CD4-positive, CD25-positive, alpha-beta regulatory T cell (primary cell): ENCODE data around the gene ACIN1. TPM values are rescaled to one million over a fixed set of nuclear protein-coding genes. Genes with fewer than 3 reads are reported as not detected.

Experiments used
- ATAC-seq, 2 donors: fragments of 150-1000 bp; cut with Tn5 transposase; one replicate each; pipeline ENCODE4 v1.10.0; 2021; ENCODE audit warnings: low read depth in 2 of 2, moderate number of reproducible peaks in 2 of 2, moderate library complexity in 1 of 2
- DNase-seq, 3 donors: peaks; one replicate each; pipeline versions ENCODE4 v3.0.0 to v3.0.0-alpha.2; 2012 to 2022; ENCODE audit warnings: mixed read lengths in 1 of 3
- H3K27ac ChIP-seq: one replicate; pipeline ENCODE4 v1.7.0; 2013; ENCODE audit warnings: mild to moderate bottlenecking, low read length; ENCODE audit not compliant: insufficient read depth, poor library complexity, severe bottlenecking
- H3K27me3 ChIP-seq: one replicate; pipeline ENCODE4 v1.7.0; 2013; ENCODE audit warnings: low read length; ENCODE audit not compliant: control insufficient read depth, insufficient read depth
- H3K36me3 ChIP-seq: one replicate; pipeline ENCODE4 v1.7.0; 2013; ENCODE audit warnings: mild to moderate bottlenecking, low read length, moderate library complexity; ENCODE audit not compliant: control insufficient read depth, insufficient read depth
- H3K4me1 ChIP-seq: 2 replicates; pipeline ENCODE4 v1.7.0; 2013; ENCODE audit warnings: mild to moderate bottlenecking, low read length; ENCODE audit not compliant: insufficient read depth, control insufficient read depth, poor library complexity, severe bottlenecking
- H3K4me3 ChIP-seq: one replicate; pipeline ENCODE4 v1.7.0; 2013; ENCODE audit warnings: low read depth, mild to moderate bottlenecking, low read length, moderate library complexity
- H3K9me3 ChIP-seq, 2 experiments: 1 replicate in 1 of 2; 2 replicates in 1 of 2; pipeline ENCODE4 v1.7.0; 2013; ENCODE audit warnings: low read length in 2 of 2, mild to moderate bottlenecking in 1 of 2, moderate library complexity in 1 of 2; ENCODE audit not compliant: control insufficient read depth in 2 of 2
- H3K27ac Mint-ChIP-seq, 3 donors: one replicate each; pipeline ENCODE4 v1.8.0; 2020 to 2022; ENCODE audit warnings: mild to moderate bottlenecking in 3 of 3, mixed read lengths in 3 of 3, moderate library complexity in 2 of 3
- H3K27me3 Mint-ChIP-seq: one replicate; pipeline ENCODE4 v1.8.0; 2022; ENCODE audit warnings: mild to moderate bottlenecking, mixed read lengths
- H3K36me3 Mint-ChIP-seq: one replicate; pipeline ENCODE4 v1.8.0; 2020; ENCODE audit warnings: mixed read lengths
- H3K4me1 Mint-ChIP-seq, 4 donors: one replicate each; pipeline ENCODE4 v1.8.0; 2020 to 2022; ENCODE audit warnings: mixed read lengths in 4 of 4, mild to moderate bottlenecking in 1 of 4
- H3K4me3 Mint-ChIP-seq, 4 donors: one replicate each; pipeline ENCODE4 v1.8.0; 2020 to 2022; ENCODE audit warnings: mild to moderate bottlenecking in 4 of 4, mixed read lengths in 4 of 4, moderate library complexity in 3 of 4
- H3K9me3 Mint-ChIP-seq, 7 donors: one replicate each; pipeline ENCODE4 v1.8.0; 2020 to 2022; ENCODE audit warnings: mixed read lengths in 7 of 7, mild to moderate bottlenecking in 3 of 7, moderate library complexity in 2 of 7
- polyA plus RNA-seq, 4 donors: library from polyadenylated mRNA; unstranded; fragments of 300-500 nt; fragmentation: Illumina TruSeq; gene quantifications; one replicate each; pipeline ENCODE4 v1.2.3, GENCODE V29; 2021
- total RNA-seq: library from RNA; stranded (reverse); gene quantifications from one replicate; pipeline ENCODE4 v1.2.3, GENCODE V29; 2022

The ACIN1 gene
- total and polyA plus RNA-seq, 5 donors from 2014 or later: 6.8 to 340 (median 7.7) TPM

DNA sequence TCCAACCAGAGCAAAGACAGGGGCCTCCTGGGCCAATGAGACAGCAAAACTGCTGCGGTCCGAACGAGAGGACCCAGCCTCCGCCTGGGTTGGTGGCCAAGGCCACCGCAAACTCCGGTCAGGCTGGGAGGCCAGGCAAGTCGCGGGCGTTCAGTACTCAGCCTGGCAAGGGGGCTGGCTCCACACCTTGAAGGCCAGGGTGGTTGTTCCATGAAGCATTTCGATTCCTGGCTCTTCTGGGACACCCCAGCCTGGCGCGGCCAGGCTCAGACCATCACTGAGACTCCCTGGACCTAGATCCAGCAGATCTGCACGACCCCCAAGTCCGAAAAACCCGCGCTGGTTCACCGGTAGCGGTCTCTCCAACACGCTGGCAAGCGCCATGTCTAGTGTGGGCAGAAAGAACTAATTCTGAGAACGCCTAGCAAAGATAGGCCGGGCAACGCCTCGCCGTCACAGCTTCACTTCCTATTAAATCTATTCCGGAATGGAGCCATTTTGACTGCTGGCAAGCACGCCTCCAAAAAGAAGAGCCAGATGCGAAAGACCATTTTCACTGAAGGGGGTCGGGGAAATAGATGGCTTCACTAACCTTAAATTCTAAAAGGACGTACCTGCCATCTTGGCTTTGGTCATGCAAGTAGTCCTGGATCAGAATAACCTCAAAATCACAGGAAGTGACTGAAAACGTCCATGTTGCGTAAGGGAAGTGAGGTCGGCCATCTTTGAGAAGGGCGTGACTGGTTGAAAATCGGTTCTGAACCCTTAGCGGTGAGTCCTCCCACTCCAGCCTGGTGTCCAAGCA, 60.2 kb downstream of the ACIN1 start, which contains the start of gene PSMB5:
PSMB5 (minus strand) TSS at position 403 of the 805 bp plus-strand sequence; CDS start at position 384, 19 bp downstream.
- Mint-ChIP-seq H3K27ac (peak within 1 kb of the TSS; percentile 92 to 98 (median 95)), H3K36me3 (peaks cover 12% of the 10 kb centered on the region), H3K4me1 (peaks cover 5 to 48% (median 20%) of the 10 kb centered on the region in 4 donors), H3K9me3 (no peaks in the 10 kb centered on the region), H3K4me3 (peak within 1 kb of the TSS; percentile 79 to 91 (median 86)), H3K27me3 (peaks cover 5% of the 10 kb centered on the region)
- H3K9me3 ChIP-seq: no peaks in the 10 kb centered on the region
- H3K4me3 ChIP-seq: peak within 1 kb of the TSS; percentile 98
- DNase-seq (peak; percentile 81 to 98 (median 94)), ATAC-seq (peak; percentile 92)
- peak within 1 kb of the TSS; percentile 94 for H3K27ac ChIP-seq
- peaks cover 13% of the 10 kb centered on the region for H3K4me1 ChIP-seq
- no peaks in the 10 kb centered on the region for H3K27me3 ChIP-seq
- H3K36me3 ChIP-seq: peaks cover 14% of the 10 kb centered on the region

DNA sequence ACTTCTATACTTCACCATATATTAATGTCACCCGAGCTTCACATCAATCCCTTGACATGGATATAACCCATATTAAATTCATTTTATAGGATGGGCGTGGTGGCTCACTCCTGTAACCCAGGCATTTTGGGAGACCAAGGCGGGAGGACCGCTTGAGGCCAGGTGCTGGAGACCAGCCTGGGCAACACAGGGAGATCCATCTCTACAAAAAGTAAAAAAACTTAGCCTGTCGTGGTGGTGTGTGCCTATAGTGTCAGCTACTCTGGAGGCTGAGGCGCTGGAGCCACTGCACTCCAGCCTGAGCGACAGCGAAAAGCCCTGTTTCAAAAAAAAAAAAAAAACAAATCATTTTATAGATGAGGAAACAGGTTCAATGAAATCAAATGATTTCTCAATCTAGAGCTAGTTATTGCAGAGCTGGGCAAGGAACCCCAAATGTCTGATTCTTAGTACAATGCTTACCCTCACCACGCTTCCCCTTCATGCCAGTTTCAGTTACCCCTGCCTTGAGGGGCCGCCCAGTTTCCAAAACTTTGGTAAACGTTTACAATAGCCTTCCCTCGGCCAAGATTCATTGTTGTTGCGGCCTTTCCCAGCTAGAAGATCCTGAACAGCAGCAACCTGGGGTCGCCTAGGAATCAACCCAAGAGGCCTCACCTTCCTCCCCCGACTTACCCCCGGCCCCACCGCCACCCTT, 61.0 kb downstream of the ACIN1 start:
- Histone ChIP-seq H3K4me3 (peak overlapping the region; percentile 98), H3K36me3 (peaks cover 14% of the 10 kb centered on the region), H3K27me3 (no peaks in the 10 kb centered on the region), H3K4me1 (peaks cover 19% of the 10 kb centered on the region), H3K27ac (peak overlapping the region; percentile 94), H3K9me3 (no peaks in the 10 kb centered on the region)
- Mint-ChIP-seq H3K27me3 (peaks cover 4% of the 10 kb centered on the region), H3K9me3 (peaks cover 0 to 1% (median 0%) of the 10 kb centered on the region in 7 donors), H3K36me3 (peaks cover 16% of the 10 kb centered on the region), H3K4me3 (peak overlapping the region; percentile 79 to 91 (median 86)), H3K4me1 (peaks cover 5 to 54% (median 26%) of the 10 kb centered on the region in 4 donors), H3K27ac (peak overlapping the region; percentile 92 to 98 (median 95))
- no peak for DNase-seq
- no peak for ATAC-seq

DNA sequence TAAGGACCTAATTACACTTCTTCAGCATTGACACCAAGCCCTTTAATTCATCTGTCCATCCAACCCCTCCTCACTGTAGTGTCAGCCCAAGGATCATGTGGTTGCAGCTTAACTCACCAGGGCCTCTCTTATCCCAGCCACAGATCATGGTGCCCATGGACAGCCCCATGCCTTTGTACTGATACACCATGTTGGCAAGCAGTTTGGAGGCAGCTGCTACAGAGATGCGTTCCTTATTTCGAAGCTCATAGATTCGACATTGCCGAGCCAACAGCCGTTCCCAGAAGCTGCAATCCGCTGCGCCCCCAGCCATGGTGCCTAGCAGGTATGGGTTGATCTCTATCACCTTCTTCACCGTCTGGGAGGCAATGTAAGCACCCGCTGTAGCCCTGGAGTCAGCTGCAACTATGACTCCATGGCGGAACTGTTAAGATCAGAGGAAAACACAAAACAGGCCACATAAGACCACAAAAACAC, 61.6 kb downstream of the ACIN1 start:
- peaks cover 24% of the 10 kb centered on the region for H3K4me1 ChIP-seq
- Mint-ChIP-seq H3K4me3 (peak overlapping the region; percentile 79 to 91 (median 86)), H3K27ac (peak overlapping the region; percentile 71 to 92 (median 88)), H3K36me3 (peaks cover 20% of the 10 kb centered on the region), H3K4me1 (peaks cover 10 to 59% (median 29%) of the 10 kb centered on the region in 4 donors), H3K27me3 (no peaks in the 10 kb centered on the region), H3K9me3 (peaks cover 0 to 2% (median 0%) of the 10 kb centered on the region in 7 donors)
- DNase-seq (no peak), ATAC-seq (no peak)
- peaks cover 18% of the 10 kb centered on the region for H3K36me3 ChIP-seq
- peak overlapping the region; percentile 98 for H3K4me3 ChIP-seq
- H3K9me3 ChIP-seq: no peaks in the 10 kb centered on the region
- no peaks in the 10 kb centered on the region for H3K27me3 ChIP-seq
- H3K27ac ChIP-seq: no peak overlapping the region

DNA sequence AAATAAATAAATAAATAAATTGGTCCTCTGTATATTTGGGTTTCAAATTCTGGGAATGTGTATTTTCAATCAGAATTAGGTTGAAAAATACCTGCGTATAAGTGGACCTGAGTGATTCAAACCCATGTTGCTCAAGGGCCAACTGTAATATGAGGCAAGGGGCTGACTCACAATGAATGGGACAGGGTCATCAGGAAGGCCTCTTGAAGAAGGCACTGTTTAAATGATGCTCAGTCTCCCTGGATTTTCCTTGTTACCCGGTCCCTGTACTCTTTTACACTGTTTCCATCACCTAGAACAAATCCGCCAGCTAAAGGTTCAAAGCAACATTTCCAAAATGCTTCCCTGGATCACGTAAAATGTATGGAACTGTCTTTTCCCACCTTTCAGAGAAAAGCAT, 64.0 kb downstream of the ACIN1 start:
- H3K27ac Mint-ChIP-seq: no peak overlapping the region
- Histone ChIP-seq H3K4me1 (peaks cover 24% of the 10 kb centered on the region), H3K27ac (no peak overlapping the region), H3K4me3 (no peak overlapping the region), H3K9me3 (no peaks in the 10 kb centered on the region), H3K27me3 (no peaks in the 10 kb centered on the region), H3K36me3 (peaks cover 26% of the 10 kb centered on the region)
- peaks cover 10 to 69% (median 33%) of the 10 kb centered on the region in 4 donors for H3K4me1 Mint-ChIP-seq
- no peak for ATAC-seq
- H3K4me3 Mint-ChIP-seq: peak overlapping the region in 1 of 4 donors; percentile 85
- peaks cover 24% of the 10 kb centered on the region for H3K36me3 Mint-ChIP-seq
- peaks cover 0 to 2% (median 0%) of the 10 kb centered on the region in 7 donors for H3K9me3 Mint-ChIP-seq
- no peak for DNase-seq
- no peaks in the 10 kb centered on the region for H3K27me3 Mint-ChIP-seq

DNA sequence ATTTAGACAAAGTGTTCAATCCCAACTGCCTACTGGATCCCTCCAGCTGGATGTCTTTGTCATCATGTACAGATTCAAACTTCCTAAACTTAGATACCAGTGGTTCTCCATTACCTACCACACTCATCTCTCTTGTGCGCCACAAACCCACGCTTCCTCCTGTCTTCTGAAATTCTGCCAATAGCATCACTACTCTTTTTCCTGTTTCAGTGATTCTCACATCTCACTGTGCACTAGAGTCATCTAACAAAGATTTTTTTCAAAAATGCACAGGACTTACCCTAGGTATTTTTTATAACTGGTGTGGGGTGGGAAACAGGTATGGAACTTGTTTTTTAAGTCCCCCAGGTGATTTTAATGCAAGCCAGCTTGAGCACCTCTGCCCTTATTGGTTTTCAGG, 66.1 kb downstream of the ACIN1 start:
- no peaks in the 10 kb centered on the region for H3K9me3 ChIP-seq
- H3K4me1 ChIP-seq: peaks cover 23% of the 10 kb centered on the region
- H3K27ac ChIP-seq: peak overlapping the region; percentile 34
- ATAC-seq (peak; percentile 43 to 60), DNase-seq (peak in 2 of 3 donors; percentile 28)
- Mint-ChIP-seq H3K4me1 (peaks cover 18 to 67% (median 31%) of the 10 kb centered on the region in 4 donors), H3K4me3 (peak overlapping the region; percentile 28 to 61 (median 47)), H3K36me3 (peaks cover 42% of the 10 kb centered on the region), H3K27me3 (peaks cover 5% of the 10 kb centered on the region), H3K27ac (peak overlapping the region; percentile 35 to 86 (median 85)), H3K9me3 (peaks cover 0 to 3% (median 0%) of the 10 kb centered on the region in 7 donors)
- H3K36me3 ChIP-seq: peaks cover 27% of the 10 kb centered on the region
- no peaks in the 10 kb centered on the region for H3K27me3 ChIP-seq
- peak overlapping the region; percentile 24 for H3K4me3 ChIP-seq

DNA sequence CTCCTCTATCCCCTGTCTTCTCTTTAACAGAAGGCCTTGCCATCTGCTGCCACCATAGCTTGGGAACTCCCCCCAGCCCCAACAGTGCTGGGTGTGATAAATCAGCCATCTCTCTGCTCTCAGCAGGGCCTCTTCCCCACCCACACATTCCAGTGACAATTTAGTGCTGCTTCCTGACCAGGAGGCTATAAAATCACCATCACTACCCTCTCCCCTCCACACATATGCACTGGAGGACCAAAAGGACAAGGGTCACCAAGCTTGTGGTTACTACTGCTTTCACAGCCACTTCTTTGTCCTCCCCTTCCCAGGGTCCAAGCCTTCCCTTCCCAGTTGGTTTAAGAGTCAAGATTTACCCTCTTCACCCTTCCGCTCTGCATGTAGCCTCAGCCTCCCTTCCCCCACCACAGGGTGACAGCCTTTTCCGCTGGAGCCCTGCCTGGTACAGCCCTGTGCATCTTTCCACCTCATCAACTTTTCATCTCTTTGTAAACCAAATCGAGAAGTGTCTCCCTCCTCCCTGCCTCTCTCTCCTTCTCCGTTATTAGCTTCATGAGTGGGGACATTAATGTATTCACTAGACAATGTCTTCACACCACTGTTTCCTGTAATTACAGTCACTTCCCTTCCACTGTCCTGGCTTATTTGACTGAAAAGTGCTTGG, 69.7 kb downstream of the ACIN1 start:
- no peak for DNase-seq
- H3K4me1 Mint-ChIP-seq: peaks cover 17 to 55% (median 27%) of the 10 kb centered on the region in 4 donors

DNA sequence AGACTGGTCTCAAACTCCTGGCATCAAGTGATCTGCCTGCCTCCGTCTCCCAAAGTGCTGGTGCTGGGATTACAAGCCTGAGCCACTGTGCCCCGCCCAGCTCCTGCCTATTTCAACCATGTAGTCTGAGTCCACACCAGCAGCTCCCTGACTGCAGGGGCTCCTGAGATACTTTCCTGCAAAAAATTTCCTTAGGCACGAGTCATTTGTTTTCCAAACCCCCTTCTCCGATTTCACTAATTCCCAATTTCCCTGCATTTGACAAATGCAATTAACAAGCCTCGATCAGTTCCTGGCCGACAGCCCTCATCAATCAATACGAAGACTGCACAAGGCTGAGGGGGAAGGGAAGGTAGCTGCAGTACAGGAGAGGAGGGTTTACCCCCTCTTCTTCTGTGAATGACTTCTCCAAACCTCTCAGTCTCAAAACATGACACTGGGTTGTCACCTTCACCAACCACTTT, 70.3 kb downstream of the ACIN1 start:
- ATAC-seq (no peak), DNase-seq (no peak)
- Histone ChIP-seq H3K9me3 (no peaks in the 10 kb centered on the region), H3K4me1 (peaks cover 16% of the 10 kb centered on the region), H3K4me3 (no peak overlapping the region), H3K36me3 (peaks cover 14% of the 10 kb centered on the region), H3K27ac (no peak overlapping the region), H3K27me3 (no peaks in the 10 kb centered on the region)
- H3K36me3 Mint-ChIP-seq: peaks cover 41% of the 10 kb centered on the region
- H3K9me3 Mint-ChIP-seq: peaks cover 0 to 3% (median 0%) of the 10 kb centered on the region in 7 donors
- peak overlapping the region in 1 of 4 donors; percentile 26 for H3K4me3 Mint-ChIP-seq
- H3K4me1 Mint-ChIP-seq: peaks cover 17 to 55% (median 26%) of the 10 kb centered on the region in 4 donors
- H3K27ac Mint-ChIP-seq: peak overlapping the region; percentile 42 to 95 (median 86)
- H3K27me3 Mint-ChIP-seq: peaks cover 5% of the 10 kb centered on the region

More for the DNA sequence above, 69.7 kb downstream of the ACIN1 start:
- H3K27ac Mint-ChIP-seq: peak overlapping the region; percentile 86 to 95 (median 87)
- H3K27me3 ChIP-seq: no peaks in the 10 kb centered on the region
- H3K4me3 Mint-ChIP-seq: peak overlapping the region in 3 of 4 donors; percentile 22 to 72 (median 51)
- peaks cover 41% of the 10 kb centered on the region for H3K36me3 Mint-ChIP-seq
- peaks cover 5% of the 10 kb centered on the region for H3K27me3 Mint-ChIP-seq
- H3K4me3 ChIP-seq: no peak overlapping the region
- H3K36me3 ChIP-seq: peaks cover 14% of the 10 kb centered on the region
- peak in 1 of 2 donors; percentile 28 for ATAC-seq
- no peaks in the 10 kb centered on the region for H3K9me3 ChIP-seq
- H3K27ac ChIP-seq: no peak overlapping the region
- H3K9me3 Mint-ChIP-seq: peaks cover 0 to 3% (median 0%) of the 10 kb centered on the region in 7 donors
- peaks cover 16% of the 10 kb centered on the region for H3K4me1 ChIP-seq
